ENCODE measurements around the gene ZDHHC5.
A peak's percentile ranks its signal among the peaks of the same experiment; 100 is the strongest.

ZDHHC5 gene

DNA sequence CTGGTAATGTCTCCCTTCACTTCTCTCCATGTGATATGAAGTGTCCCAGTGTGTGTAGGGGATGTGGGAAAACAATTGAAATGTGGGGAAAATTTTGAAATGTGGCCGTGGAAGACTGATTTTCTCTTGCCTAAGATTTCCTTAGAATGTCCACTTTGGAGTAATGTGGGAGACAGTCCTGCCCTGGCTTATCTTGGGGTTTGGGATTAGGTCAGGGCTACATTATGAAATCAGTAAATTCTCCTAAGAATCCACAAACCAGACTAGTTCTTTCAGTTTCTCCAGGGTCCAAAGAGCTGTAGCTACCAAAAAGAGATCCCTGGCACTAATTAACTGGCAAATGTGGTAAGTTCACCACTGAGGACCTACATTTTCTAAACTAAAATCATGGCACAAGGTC, 41.0 kb upstream of the ZDHHC5 start:
- H3K4me3 ChIP-seq (ENCODE audit: low read depth, low read length) = no peak overlapping the region
- TF ChIP-seq CTCF (IDR thresholded peaks at IDR 0.05; ENCODE audit: low read depth, low read length) = no peak

- no peak for TF ChIP-seq CTCF (IDR thresholded peaks at IDR 0.05; ENCODE audit: low read depth, low read length)
- no peak overlapping the region for H3K4me3 ChIP-seq (ENCODE audit: low read depth, low read length)
Observed at GRCh38 chr11:57630171-57630570, 37.7 kb upstream of the ZDHHC5 start.

DNA sequence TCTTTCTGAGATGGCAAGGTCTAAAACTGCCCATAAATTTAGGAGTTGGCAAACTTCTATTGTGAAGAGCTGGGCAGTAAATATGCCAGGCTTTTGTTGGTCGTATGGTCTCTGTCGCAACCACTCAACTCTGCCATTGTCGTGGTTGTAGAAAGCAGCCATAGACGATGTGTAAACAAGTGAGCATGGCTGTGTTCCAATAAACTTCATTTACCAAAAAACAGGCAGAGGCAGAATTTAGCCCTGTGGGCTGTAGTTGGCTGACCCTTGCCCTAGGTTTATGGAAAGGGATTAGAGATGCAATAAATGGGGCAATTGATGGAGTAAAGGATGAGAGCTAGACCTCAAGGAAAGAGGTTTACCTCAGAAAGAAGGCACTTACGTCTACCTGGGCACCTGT, 35.8 kb upstream of the ZDHHC5 start:
- no peak overlapping the region for H3K4me3 ChIP-seq (ENCODE audit: low read depth, low read length)
- TF ChIP-seq CTCF (IDR thresholded peaks at IDR 0.05; ENCODE audit: low read depth, low read length) = no peak

DNA sequence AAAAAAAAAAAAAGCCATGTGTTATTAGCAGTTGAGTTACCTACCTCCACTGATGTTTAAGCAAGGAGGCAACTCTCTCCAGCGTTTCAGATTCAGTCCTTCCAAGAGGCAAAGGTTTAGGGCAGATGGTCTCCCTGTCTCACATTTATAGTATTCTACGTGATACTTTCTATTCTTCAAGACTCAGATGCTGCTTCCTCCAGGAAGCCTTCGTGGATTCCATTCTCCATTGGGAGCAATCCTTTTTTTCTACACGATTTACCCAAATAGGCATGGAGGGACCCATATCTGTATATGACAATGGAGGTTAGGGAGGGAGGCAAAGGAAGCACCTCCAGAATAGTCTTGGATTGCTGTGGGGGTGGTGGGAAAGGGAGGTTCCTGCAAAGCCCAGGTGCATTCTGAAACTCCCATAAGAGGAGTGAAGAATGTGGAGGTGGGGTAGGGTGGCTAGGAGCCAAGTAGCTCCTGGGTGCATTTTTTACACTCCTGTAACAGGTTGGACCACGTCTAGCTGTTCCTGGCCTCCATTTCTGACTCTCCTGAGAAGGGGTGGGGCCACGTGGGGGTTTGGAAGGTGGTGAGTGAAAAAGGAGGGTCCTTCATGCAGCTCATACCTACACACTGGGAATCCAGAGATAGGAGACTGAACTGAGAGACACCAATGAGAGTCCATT, 34.4 kb upstream of the ZDHHC5 start:
- TF ChIP-seq CTCF (IDR thresholded peaks at IDR 0.05; ENCODE audit: low read depth, low read length) = no peak
- no peak overlapping the region for H3K4me3 ChIP-seq (ENCODE audit: low read depth, low read length)

DNA sequence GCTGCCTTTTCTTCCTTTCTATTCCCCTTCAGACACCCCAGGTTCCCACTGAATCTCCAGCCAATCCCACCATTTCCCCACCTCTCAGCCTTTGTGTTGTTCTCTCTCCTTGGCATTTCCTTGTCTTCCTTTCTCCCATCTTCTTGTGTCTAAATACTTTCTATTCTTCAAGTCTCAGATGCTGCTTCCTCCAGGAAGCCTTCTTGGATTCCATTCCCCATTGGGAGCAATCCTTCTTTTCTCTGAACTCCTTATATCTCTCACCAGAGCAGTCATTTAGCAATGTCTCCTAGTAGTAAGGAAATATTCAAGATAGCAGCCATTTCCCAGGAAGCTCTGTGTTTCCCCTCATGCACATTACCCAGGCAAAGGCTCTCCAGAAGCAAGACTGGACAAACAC, 33.6 kb upstream of the ZDHHC5 start:
- H3K4me3 ChIP-seq (ENCODE audit: low read depth, low read length) = no peak overlapping the region
- no peak for TF ChIP-seq CTCF (IDR thresholded peaks at IDR 0.05; ENCODE audit: low read depth, low read length)

DNA sequence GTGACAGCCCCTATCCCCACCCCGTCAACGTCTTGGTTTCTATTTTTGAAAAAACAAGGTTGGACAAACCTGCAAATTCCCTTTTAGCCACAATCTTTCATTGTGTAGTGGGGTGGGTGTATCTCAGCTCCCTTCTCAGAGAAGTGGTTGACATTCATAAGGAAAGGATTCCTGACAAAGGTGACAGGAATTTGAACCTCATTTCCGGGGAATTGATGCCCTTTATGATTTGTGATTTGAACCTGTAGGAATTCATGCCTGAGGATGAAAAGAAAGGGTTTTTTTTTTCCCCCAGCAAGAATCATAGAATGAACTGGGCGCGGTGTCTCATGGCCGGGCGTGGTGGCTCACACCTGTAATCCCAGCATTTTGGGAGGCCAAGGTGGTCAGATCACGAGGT, 32.7 kb upstream of the ZDHHC5 start:
- H3K4me3 ChIP-seq (ENCODE audit: low read depth, low read length) = no peak overlapping the region
- TF ChIP-seq CTCF (IDR thresholded peaks at IDR 0.05; ENCODE audit: low read depth, low read length) = no peak

- no peak for TF ChIP-seq CTCF (IDR thresholded peaks at IDR 0.05; ENCODE audit: low read depth, low read length)
- H3K4me3 ChIP-seq (ENCODE audit: low read depth, low read length) = peak overlapping the region; percentile 84
Observed at GRCh38 chr11:57637626-57638004, 30.3 kb upstream of the ZDHHC5 start.

Data from WI38 (cell line).